Spleen (tissue), 7 donors: ENCODE results near the gene ARHGEF38.

ENCODE experiments used
- POLR2A ChIP-seq, 3 donors: fragments of 450-650 bp; IDR thresholded peaks; one replicate each; pipeline ENCODE4 v1.5.1; 2017; ENCODE audit warnings: antibody characterized with exemption in 3 of 3, mild to moderate bottlenecking in 1 of 3
- POLR2AphosphoS5 ChIP-seq, 3 donors: sonication (generic); formaldehyde crosslinking; IDR thresholded peaks; one replicate each; pipeline ENCODE4 v1.5.1; 2017; ENCODE audit warnings: antibody characterized with exemption in 3 of 3
- TF ChIP-seq, protein P1 (sequence below), 11 experiments: fragments of 200-600 bp in 7 of 11; fragments of 450-650 bp in 4 of 11; sonication (generic) in 4 of 11; IDR thresholded peaks in 8 of 11; conservative IDR thresholded peaks in 3 of 11; 1 replicate in 7 of 11; 2 replicates in 4 of 11; pipeline versions ENCODE4 v1.4.0 to v1.8.0; 2016 to 2021; ENCODE audit warnings: antibody characterized with exemption in 11 of 11, inconsistent platforms in 4 of 11, mild to moderate bottlenecking in 1 of 11
- donor health status: DM: no; HTN: no; CAD: no; lungs with moderate emphysema.
- donor health status: DM: no; HTN: no; CAD: no.
- donor health status: DM: no; HTN: no; CAD: no.

- TF ChIP-seq POLR2A (IDR thresholded peaks at IDR 0.05) (no peak), POLR2AphosphoS5 (IDR thresholded peaks at IDR 0.05) (no peak)
- TF ChIP-seq, protein P1, sequence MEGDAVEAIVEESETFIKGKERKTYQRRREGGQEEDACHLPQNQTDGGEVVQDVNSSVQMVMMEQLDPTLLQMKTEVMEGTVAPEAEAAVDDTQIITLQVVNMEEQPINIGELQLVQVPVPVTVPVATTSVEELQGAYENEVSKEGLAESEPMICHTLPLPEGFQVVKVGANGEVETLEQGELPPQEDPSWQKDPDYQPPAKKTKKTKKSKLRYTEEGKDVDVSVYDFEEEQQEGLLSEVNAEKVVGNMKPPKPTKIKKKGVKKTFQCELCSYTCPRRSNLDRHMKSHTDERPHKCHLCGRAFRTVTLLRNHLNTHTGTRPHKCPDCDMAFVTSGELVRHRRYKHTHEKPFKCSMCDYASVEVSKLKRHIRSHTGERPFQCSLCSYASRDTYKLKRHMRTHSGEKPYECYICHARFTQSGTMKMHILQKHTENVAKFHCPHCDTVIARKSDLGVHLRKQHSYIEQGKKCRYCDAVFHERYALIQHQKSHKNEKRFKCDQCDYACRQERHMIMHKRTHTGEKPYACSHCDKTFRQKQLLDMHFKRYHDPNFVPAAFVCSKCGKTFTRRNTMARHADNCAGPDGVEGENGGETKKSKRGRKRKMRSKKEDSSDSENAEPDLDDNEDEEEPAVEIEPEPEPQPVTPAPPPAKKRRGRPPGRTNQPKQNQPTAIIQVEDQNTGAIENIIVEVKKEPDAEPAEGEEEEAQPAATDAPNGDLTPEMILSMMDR (IDR thresholded peaks at IDR 0.05 in 8 of 11, conservative IDR thresholded peaks at IDR 0.05 in 3 of 11) = no peak
These were observed 157.7 kb downstream of the ARHGEF38 start for GRCh38 chr4:105710012-105710600.
